Uterus (tissue), 2 donors: ENCODE data around the gene MIPOL1.

ENCODE experiments used
- POLR2A ChIP-seq, 2 donors: fragments of 450-650 bp; IDR thresholded peaks; one replicate each; pipeline ENCODE4 v1.6.1; 2016; ENCODE audit warnings: antibody characterized with exemption in 2 of 2, mild to moderate bottlenecking in 1 of 2, moderate library complexity in 1 of 2
- TF ChIP-seq, protein P1 (sequence below), 4 experiments: fragments of 200-600 bp in 2 of 4; fragments of 450-650 bp in 2 of 4; sonication (generic) in 2 of 4; IDR thresholded peaks; one replicate each; pipeline ENCODE4 v1.5.1; 2016 to 2019; ENCODE audit warnings: antibody characterized with exemption in 4 of 4, mild to moderate bottlenecking in 2 of 4, moderate library complexity in 1 of 4

DNA sequence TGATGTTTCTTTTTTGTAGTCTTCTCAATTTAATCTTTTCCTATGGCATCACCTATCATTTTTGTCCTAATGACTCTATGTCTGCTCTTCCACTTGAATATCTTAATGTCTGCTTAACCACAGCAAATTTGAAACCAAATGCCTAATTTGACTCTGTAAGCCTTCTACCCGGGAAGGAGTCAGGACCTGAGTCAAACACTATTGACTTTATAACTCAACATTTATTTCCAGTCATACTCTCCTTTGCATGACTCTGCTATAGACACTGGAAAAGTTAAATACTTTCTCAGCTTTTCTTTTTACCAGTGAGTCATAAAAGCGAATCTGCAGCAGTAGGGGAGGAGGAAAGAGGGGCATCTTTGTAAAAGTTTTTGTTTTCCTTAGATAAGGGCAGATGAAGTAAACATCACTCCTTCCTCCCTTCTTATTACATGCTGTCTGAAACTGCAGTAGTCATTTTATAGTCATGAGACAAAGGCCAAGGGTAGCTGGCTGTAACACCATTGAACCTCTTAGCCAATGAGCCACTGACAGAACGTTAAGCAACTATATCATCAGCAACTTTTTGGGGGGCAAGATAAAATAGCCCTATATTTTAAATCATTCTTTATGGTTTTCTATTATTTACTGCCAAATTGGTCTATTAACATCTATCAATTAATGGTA is 179.3 kb downstream of the MIPOL1 start:
- TF ChIP-seq, protein P1, sequence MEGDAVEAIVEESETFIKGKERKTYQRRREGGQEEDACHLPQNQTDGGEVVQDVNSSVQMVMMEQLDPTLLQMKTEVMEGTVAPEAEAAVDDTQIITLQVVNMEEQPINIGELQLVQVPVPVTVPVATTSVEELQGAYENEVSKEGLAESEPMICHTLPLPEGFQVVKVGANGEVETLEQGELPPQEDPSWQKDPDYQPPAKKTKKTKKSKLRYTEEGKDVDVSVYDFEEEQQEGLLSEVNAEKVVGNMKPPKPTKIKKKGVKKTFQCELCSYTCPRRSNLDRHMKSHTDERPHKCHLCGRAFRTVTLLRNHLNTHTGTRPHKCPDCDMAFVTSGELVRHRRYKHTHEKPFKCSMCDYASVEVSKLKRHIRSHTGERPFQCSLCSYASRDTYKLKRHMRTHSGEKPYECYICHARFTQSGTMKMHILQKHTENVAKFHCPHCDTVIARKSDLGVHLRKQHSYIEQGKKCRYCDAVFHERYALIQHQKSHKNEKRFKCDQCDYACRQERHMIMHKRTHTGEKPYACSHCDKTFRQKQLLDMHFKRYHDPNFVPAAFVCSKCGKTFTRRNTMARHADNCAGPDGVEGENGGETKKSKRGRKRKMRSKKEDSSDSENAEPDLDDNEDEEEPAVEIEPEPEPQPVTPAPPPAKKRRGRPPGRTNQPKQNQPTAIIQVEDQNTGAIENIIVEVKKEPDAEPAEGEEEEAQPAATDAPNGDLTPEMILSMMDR (IDR thresholded peaks at IDR 0.05) = no peak
- no peak for TF ChIP-seq POLR2A (IDR thresholded peaks at IDR 0.05)
